ENCODE data around the gene ING1.
"Not testable (repeated sequence)": the region's sequence is repeated elsewhere in the genome, so short reads cannot be mapped to it uniquely, and the experiment has no call there.

Gene ING1

GRCh38 chr13:110714797-110715394, 1.4 kb downstream of the ING1 start:
- peak overlapping the region; percentile 100 for H3K27ac ChIP-seq (ENCODE audit: low read depth, low read length)
- peaks cover 10 to 18% of the 10 kb centered on the region in 2 donors for H3K4me1 ChIP-seq (ENCODE audit: control insufficient read depth in 1 of 2, insufficient read depth in 2 of 2, low read length in 2 of 2)
- no peaks in the 10 kb centered on the region for H3K27me3 ChIP-seq (ENCODE audit: control insufficient read depth in 1 of 2, insufficient read depth in 2 of 2, low read length in 2 of 2)
- peak overlapping the region; percentile 90 to 93 for H3K4me3 ChIP-seq (ENCODE audit: low read depth in 1 of 2, low read length in 2 of 2)
- peak overlapping the region; percentile 80 to 98 for H3K9ac ChIP-seq (ENCODE audit: low read depth in 1 of 2, low read length in 2 of 2)
- peaks cover 8 to 9% of the 10 kb centered on the region in 2 donors for H3K36me3 ChIP-seq (ENCODE audit: control insufficient read depth in 1 of 2, insufficient read depth in 2 of 2, low read length in 2 of 2)
- no peaks in the 10 kb centered on the region for H3K9me3 ChIP-seq (ENCODE audit: control insufficient read depth in 1 of 2, low read length in 2 of 2)

DNA sequence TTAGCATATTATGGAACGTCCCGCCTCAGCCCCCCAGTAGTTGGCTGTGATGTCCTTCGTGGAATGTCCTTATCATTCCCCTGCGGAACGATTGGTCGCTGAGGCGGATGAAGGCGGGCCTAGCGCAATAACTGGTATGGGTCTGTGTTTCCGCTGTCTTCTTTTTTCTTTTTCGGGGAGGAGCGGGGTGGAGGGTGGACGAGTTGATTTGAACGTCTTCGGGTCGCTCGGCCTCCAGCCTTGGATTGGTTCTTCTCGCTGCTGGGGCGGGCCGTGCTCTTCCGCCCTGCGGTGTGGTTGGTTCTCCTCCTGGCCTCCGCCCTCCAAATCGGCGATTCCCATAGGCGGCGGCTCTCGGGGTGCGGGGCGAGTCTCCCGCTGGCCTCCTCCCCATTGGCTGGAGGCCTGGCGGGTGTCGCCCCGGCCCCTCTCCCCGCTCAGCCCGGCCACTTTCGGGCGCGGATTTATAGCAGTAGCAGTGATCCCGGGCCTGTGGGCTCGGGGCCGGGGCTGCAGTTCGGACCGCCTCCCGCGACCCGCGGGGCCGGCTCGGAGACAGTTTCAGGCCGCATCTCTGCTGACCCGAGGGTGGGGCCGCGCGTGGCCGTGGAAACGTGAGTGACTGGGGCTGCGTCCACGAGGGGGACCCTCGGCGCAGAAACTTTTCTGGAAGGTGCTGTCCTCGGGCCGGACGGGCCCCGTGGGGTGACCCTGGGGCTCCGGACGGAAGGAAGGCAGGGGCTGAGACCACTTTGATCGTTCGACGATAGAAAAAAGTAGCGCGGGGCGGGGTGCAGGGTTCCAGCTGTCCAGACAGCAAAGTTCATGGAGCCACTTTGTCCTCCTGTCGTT, 2.1 kb downstream of the ING1 start:
- H3K4me3 ChIP-seq (ENCODE audit: low read depth in 1 of 2, low read length in 2 of 2), result peak overlapping the region; percentile 90 to 98
- peak overlapping the region; percentile 100 for H3K27ac ChIP-seq (ENCODE audit: low read depth, low read length)
- peaks cover 10 to 18% of the 10 kb centered on the region in 2 donors for H3K4me1 ChIP-seq (ENCODE audit: control insufficient read depth in 1 of 2, insufficient read depth in 2 of 2, low read length in 2 of 2)
- no peaks in the 10 kb centered on the region for H3K9me3 ChIP-seq (ENCODE audit: control insufficient read depth in 1 of 2, low read length in 2 of 2)
- H3K9ac ChIP-seq (ENCODE audit: low read depth in 1 of 2, low read length in 2 of 2), result peak overlapping the region; percentile 98
- H3K36me3 ChIP-seq (ENCODE audit: control insufficient read depth in 1 of 2, insufficient read depth in 2 of 2, low read length in 2 of 2), result peaks cover 8 to 14% of the 10 kb centered on the region in 2 donors
- H3K27me3 ChIP-seq (ENCODE audit: control insufficient read depth in 1 of 2, insufficient read depth in 2 of 2, low read length in 2 of 2), result no peaks in the 10 kb centered on the region

DNA sequence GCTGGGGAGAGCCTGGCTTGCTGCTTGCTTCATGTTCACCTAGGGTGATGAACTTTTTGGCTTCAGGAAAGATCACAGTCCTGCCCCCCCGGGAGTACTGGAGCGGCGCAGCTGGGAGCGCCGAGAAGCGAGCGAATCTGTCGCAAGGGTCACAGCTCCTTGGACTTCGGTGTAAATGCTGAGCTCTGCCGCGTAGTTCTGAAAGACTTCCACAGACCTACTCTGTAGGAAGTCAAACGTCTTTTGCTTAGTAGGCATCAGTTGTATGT, 2.7 kb downstream of the ING1 start:
- Histone ChIP-seq H3K9ac (ENCODE audit: low read depth in 1 of 2, low read length in 2 of 2) (peak overlapping the region; percentile 97 to 98), H3K27me3 (ENCODE audit: control insufficient read depth in 1 of 2, insufficient read depth in 2 of 2, low read length in 2 of 2) (no peaks in the 10 kb centered on the region), H3K27ac (ENCODE audit: low read depth, low read length) (peak overlapping the region; percentile 97), H3K4me3 (ENCODE audit: low read depth in 1 of 2, low read length in 2 of 2) (peak overlapping the region; percentile 79 to 98), H3K36me3 (ENCODE audit: control insufficient read depth in 1 of 2, insufficient read depth in 2 of 2, low read length in 2 of 2) (peaks cover 13 to 17% of the 10 kb centered on the region in 2 donors), H3K4me1 (ENCODE audit: control insufficient read depth in 1 of 2, insufficient read depth in 2 of 2, low read length in 2 of 2) (peaks cover 10 to 18% of the 10 kb centered on the region in 2 donors), H3K9me3 (ENCODE audit: control insufficient read depth in 1 of 2, low read length in 2 of 2) (no peaks in the 10 kb centered on the region)

- no peak overlapping the region for H3K27ac ChIP-seq (ENCODE audit: low read depth, low read length)
- H3K4me1 ChIP-seq (ENCODE audit: control insufficient read depth in 1 of 2, insufficient read depth in 2 of 2, low read length in 2 of 2), result peaks cover 16 to 21% of the 10 kb centered on the region in 2 donors
- H3K9ac ChIP-seq (ENCODE audit: low read depth in 1 of 2, low read length in 2 of 2), result no peak overlapping the region
- no peaks in the 10 kb centered on the region for H3K9me3 ChIP-seq (ENCODE audit: control insufficient read depth in 1 of 2, low read length in 2 of 2)
- no peaks in the 10 kb centered on the region for H3K27me3 ChIP-seq (ENCODE audit: control insufficient read depth in 1 of 2, insufficient read depth in 2 of 2, low read length in 2 of 2)
- H3K4me3 ChIP-seq (ENCODE audit: low read depth in 1 of 2, low read length in 2 of 2), result no peak overlapping the region
- peaks cover 13 to 17% of the 10 kb centered on the region in 2 donors for H3K36me3 ChIP-seq (ENCODE audit: control insufficient read depth in 1 of 2, insufficient read depth in 2 of 2, low read length in 2 of 2)
Observed at GRCh38 chr13:110719036-110719710, 5.7 kb downstream of the ING1 start.

GRCh38 chr13:110722971-110723370, 9.5 kb downstream of the ING1 start:
- no peaks in the 10 kb centered on the region for H3K9me3 ChIP-seq (ENCODE audit: control insufficient read depth in 1 of 2, low read length in 2 of 2)
- no peak overlapping the region for H3K27ac ChIP-seq (ENCODE audit: low read depth, low read length)
- no peaks in the 10 kb centered on the region for H3K27me3 ChIP-seq (ENCODE audit: control insufficient read depth in 1 of 2, insufficient read depth in 2 of 2, low read length in 2 of 2)
- peak overlapping the region in 1 of 2 donors; percentile 39 for H3K9ac ChIP-seq (ENCODE audit: low read depth in 1 of 2, low read length in 2 of 2)
- H3K36me3 ChIP-seq (ENCODE audit: control insufficient read depth in 1 of 2, insufficient read depth in 2 of 2, low read length in 2 of 2), result peaks cover 13 to 17% of the 10 kb centered on the region in 2 donors
- H3K4me3 ChIP-seq (ENCODE audit: low read depth in 1 of 2, low read length in 2 of 2), result peak overlapping the region in 1 of 2 donors; percentile 42
- peaks cover 12 to 21% of the 10 kb centered on the region in 2 donors for H3K4me1 ChIP-seq (ENCODE audit: control insufficient read depth in 1 of 2, insufficient read depth in 2 of 2, low read length in 2 of 2)

GRCh38 chr13:110723598-110723997, 10.1 kb downstream of the ING1 start:
- H3K4me1 ChIP-seq (ENCODE audit: control insufficient read depth in 1 of 2, insufficient read depth in 2 of 2, low read length in 2 of 2), result peaks cover 8 to 17% of the 10 kb centered on the region in 2 donors
- H3K36me3 ChIP-seq (ENCODE audit: control insufficient read depth in 1 of 2, insufficient read depth in 2 of 2, low read length in 2 of 2), result peaks cover 13 to 17% of the 10 kb centered on the region in 2 donors
- no peak overlapping the region for H3K27ac ChIP-seq (ENCODE audit: low read depth, low read length)
- no peaks in the 10 kb centered on the region for H3K27me3 ChIP-seq (ENCODE audit: control insufficient read depth in 1 of 2, insufficient read depth in 2 of 2, low read length in 2 of 2)
- no peak overlapping the region for H3K4me3 ChIP-seq (ENCODE audit: low read depth in 1 of 2, low read length in 2 of 2)
- no peak overlapping the region for H3K9ac ChIP-seq (ENCODE audit: low read depth in 1 of 2, low read length in 2 of 2)
- H3K9me3 ChIP-seq (ENCODE audit: control insufficient read depth in 1 of 2, low read length in 2 of 2), result no peaks in the 10 kb centered on the region

GRCh38 chr13:110726153-110726552, 12.7 kb downstream of the ING1 start:
- not testable (repeated sequence) for H3K36me3 ChIP-seq (ENCODE audit: control insufficient read depth in 1 of 2, insufficient read depth in 2 of 2, low read length in 2 of 2); H3K27ac ChIP-seq (ENCODE audit: low read depth, low read length); H3K27me3 ChIP-seq (ENCODE audit: control insufficient read depth in 1 of 2, insufficient read depth in 2 of 2, low read length in 2 of 2); H3K9ac ChIP-seq (ENCODE audit: low read depth in 1 of 2, low read length in 2 of 2); H3K4me3 ChIP-seq (ENCODE audit: low read depth in 1 of 2, low read length in 2 of 2); H3K9me3 ChIP-seq (ENCODE audit: control insufficient read depth in 1 of 2, low read length in 2 of 2)
- H3K4me1 ChIP-seq (ENCODE audit: control insufficient read depth in 1 of 2, insufficient read depth in 2 of 2, low read length in 2 of 2), result peaks cover 5 to 17% of the 10 kb centered on the region in 2 donors

DNA sequence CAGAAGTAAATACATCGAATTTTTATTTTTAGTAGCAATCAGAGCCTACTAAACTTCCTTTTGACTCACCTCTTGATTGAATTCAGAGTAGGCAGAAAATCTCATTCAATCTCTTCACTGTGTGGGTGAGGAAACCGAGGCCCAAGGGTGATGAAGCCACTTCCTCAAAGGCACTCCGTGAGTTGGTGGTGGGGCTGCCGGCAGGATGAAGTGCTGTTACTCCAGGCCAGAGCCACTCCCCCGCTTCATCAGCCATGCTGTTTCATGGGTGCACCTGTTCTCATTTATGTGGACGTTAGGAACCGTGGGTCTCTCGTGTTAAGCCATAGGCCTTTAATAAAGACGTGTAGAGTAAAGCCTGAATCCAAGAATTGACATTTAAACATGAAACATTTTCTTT, 13.2 kb downstream of the ING1 start:
- H3K4me3 ChIP-seq (ENCODE audit: low read depth in 1 of 2, low read length in 2 of 2), result no peak overlapping the region
- no peaks in the 10 kb centered on the region for H3K27me3 ChIP-seq (ENCODE audit: control insufficient read depth in 1 of 2, insufficient read depth in 2 of 2, low read length in 2 of 2)
- H3K9me3 ChIP-seq (ENCODE audit: control insufficient read depth in 1 of 2, low read length in 2 of 2), result no peaks in the 10 kb centered on the region
- H3K9ac ChIP-seq (ENCODE audit: low read depth in 1 of 2, low read length in 2 of 2), result no peak overlapping the region
- no peaks in the 10 kb centered on the region for H3K36me3 ChIP-seq (ENCODE audit: control insufficient read depth in 1 of 2, insufficient read depth in 2 of 2, low read length in 2 of 2)
- H3K27ac ChIP-seq (ENCODE audit: low read depth, low read length), result no peak overlapping the region
- H3K4me1 ChIP-seq (ENCODE audit: control insufficient read depth in 1 of 2, insufficient read depth in 2 of 2, low read length in 2 of 2), result peaks cover 5 to 17% of the 10 kb centered on the region in 2 donors

DNA sequence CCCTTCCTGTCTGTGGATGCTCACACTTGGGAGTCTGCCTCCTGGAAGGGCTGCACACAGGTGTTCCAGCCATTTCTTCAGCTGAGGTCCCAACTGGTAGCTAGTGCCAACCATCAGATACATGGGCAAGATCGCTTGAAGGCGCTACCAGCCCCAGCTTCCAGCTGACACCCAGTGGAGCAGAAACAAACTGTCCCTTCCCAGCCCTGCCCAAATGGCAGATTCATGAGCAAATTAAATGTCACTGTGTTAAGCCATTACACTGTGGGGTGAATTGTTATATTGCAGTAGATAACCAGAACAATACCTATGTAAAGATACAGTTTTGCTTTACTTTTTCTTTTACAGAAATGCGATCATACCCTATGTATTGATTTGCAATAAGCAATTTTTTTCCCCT, 17.6 kb downstream of the ING1 start:
- Histone ChIP-seq H3K4me3 (ENCODE audit: low read depth in 1 of 2, low read length in 2 of 2) (no peak overlapping the region), H3K36me3 (ENCODE audit: control insufficient read depth in 1 of 2, insufficient read depth in 2 of 2, low read length in 2 of 2) (no peaks in the 10 kb centered on the region), H3K27me3 (ENCODE audit: control insufficient read depth in 1 of 2, insufficient read depth in 2 of 2, low read length in 2 of 2) (no peaks in the 10 kb centered on the region), H3K27ac (ENCODE audit: low read depth, low read length) (no peak overlapping the region), H3K9ac (ENCODE audit: low read depth in 1 of 2, low read length in 2 of 2) (no peak overlapping the region), H3K4me1 (ENCODE audit: control insufficient read depth in 1 of 2, insufficient read depth in 2 of 2, low read length in 2 of 2) (peaks cover 0 to 3% of the 10 kb centered on the region in 2 donors), H3K9me3 (ENCODE audit: control insufficient read depth in 1 of 2, low read length in 2 of 2) (no peaks in the 10 kb centered on the region)

GRCh38 chr13:110734561-110734960, 21.1 kb downstream of the ING1 start:
- Histone ChIP-seq H3K9ac (ENCODE audit: low read depth in 1 of 2, low read length in 2 of 2) (no peak overlapping the region), H3K4me1 (ENCODE audit: control insufficient read depth in 1 of 2, insufficient read depth in 2 of 2, low read length in 2 of 2) (no peaks in the 10 kb centered on the region), H3K9me3 (ENCODE audit: control insufficient read depth in 1 of 2, low read length in 2 of 2) (peaks cover 0 to 4% of the 10 kb centered on the region in 2 donors), H3K36me3 (ENCODE audit: control insufficient read depth in 1 of 2, insufficient read depth in 2 of 2, low read length in 2 of 2) (no peaks in the 10 kb centered on the region), H3K27ac (ENCODE audit: low read depth, low read length) (no peak overlapping the region), H3K4me3 (ENCODE audit: low read depth in 1 of 2, low read length in 2 of 2) (no peak overlapping the region), H3K27me3 (ENCODE audit: control insufficient read depth in 1 of 2, insufficient read depth in 2 of 2, low read length in 2 of 2) (no peaks in the 10 kb centered on the region)
